SW480 (cell line): ENCODE results near the gene BABAM2.
A peak's percentile ranks its signal among the peaks of the same experiment; 100 is the strongest.

ENCODE experiments used
- DNase-seq: peaks from one replicate; pipeline ENCODE4 v3.0.0-alpha.2; 2016; ENCODE audit warnings: low spot score

BABAM2 gene

GRCh38 chr2:28030600-28030999, 140.1 kb downstream of the BABAM2 start:
- no peak for DNase-seq

- DNase-seq: no peak
Observed at GRCh38 chr2:28032816-28033215, 142.3 kb downstream of the BABAM2 start.

GRCh38 chr2:28034696-28035095, 144.2 kb downstream of the BABAM2 start:
- DNase-seq: no peak

DNA sequence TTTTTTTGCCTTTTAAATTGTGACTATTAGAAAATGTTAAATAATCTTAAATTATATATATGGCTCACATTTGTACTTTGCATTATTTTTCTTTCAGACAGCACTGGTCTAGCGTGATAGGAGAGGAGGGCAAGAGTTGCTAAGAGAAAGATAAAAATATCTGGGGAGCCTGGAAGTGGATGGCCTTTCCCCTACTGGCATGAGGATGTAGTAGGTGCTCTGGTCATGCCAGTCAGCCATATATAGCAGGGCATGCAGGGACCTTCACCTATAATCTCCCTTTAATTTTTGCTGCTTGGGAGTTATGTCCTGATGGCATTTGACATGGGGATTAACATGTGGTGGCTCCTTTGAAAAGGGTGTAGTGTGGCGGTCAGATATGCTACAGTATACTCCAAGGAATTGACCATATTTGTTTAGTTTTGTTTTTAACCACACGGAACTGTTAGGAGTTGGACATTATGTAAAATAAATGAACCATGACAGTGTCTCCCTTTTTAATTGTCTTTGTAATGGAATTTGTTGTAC, 144.7 kb downstream of the BABAM2 start:
- DNase-seq: no peak

DNA sequence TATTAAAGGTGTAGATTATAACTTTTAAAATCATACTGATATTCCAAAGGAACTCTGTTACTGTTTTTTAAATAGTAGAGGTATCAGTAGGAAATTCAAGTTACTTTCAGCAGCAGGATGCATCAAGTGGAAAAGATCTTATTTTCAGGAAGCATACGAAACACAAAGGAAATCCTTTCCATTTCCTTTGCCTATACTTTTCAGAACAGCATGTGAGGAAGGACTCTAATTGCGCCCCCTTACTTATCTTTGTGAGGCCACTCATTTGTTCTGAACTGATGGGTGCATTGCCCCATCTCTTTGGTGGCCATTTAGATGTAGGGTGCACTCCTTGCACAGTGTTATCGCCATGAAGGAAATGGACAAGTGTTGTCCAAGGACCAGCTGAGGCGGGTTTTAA, 145.3 kb downstream of the BABAM2 start:
- no peak for DNase-seq

DNA sequence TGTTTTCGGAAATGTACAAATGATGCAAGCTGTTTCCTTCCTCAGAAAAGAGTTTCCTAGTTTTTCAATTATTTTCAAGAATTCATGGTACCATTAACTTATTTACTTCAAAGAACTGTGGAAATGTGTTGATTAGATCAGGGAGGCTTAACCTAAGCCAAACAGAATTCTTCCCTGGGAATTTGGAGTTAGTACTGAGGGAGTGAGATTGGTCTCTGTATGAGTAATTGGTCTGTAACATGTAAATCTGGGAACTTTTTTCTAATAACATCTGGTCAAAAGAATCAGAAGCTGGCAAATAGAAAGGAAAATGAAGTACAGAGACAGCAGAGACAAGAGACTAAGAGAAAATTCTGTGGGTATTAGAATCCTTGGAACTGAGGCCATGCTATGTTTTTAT, 145.8 kb downstream of the BABAM2 start:
- no peak for DNase-seq

GRCh38 chr2:28038722-28039121, 148.2 kb downstream of the BABAM2 start:
- DNase-seq: no peak

- DNase-seq: no peak
Observed at GRCh38 chr2:28045676-28046351, 155.3 kb downstream of the BABAM2 start.

DNA sequence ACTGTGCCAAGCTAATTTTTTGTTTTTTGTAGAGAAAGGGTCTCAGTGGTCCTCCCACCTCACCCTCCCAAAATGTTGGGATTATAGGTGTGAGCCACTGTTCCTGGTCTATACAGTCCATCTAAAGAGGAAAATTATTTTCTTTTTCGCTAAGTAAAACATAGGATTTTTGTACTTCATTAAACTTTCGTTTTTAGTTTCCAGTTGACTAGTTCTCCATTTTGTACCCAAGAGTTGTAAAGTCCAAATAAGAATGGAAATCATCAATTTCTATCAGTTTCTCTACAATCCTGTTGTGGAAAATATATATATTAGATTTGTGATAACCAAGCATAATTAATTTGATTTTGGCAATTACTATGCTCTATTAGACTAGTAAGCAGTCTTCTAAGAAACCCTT, 156.4 kb downstream of the BABAM2 start:
- DNase-seq: no peak

DNA sequence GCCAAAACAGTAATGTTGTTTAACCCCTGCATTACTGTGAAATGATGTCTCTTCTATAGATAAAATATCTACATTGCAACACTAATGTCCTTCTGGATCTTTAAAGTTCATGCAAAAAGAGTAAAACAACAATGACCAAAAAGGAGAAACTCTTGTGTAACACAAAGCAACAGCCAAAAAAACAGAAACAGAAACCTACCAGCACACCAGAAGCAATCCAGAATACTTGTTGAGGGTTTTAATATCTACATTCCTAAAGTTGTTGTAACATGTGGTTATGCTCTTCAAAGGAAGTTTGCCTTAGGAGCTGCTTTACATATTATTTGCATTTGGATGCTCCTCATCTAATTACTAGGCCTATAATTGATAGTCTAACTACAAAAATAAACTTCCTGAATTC, 157.2 kb downstream of the BABAM2 start:
- DNase-seq: no peak

DNA sequence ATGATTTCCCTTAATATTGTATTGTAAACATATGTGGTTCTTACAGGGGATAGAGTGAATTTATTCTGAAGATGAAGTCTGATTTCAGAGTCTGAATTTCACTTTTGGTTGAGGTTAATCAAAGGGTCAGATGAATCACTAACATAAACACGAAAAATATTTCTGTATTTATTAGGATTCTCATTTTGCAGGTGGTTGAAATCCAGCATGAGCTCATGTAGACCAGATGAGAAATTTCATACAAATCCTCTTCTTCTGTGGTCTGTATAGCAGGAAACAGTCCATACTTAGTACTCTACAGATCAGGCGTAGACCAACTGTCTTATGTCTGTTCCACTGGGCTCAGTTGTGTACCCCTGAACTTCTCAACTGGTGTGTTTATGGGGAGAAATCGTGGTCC, 157.8 kb downstream of the BABAM2 start:
- DNase-seq: no peak

DNA sequence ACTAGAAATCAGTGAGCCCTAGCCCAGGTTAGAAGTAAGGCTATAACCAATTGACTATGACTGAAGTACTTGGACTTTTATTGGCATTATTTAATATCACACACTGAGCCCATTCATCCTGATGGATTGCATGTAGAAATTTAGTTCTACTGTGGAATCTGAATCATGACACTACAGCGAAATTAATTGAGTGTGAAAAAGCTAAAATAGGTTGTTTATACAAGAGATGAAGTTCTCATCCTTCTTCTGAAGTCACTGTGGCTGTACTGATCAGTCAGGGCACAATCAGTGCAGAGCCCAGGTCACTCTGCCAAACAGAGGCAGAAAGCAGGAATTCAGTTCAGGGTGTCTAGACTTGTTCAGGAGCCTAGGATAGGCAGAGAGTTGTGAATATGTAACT, 158.9 kb downstream of the BABAM2 start:
- DNase-seq: no peak

GRCh38 chr2:28049899-28050298, 159.4 kb downstream of the BABAM2 start:
- DNase-seq: no peak

GRCh38 chr2:28052691-28053090, 162.2 kb downstream of the BABAM2 start:
- no peak for DNase-seq

- DNase-seq: no peak
Observed at GRCh38 chr2:28053597-28053996, 163.1 kb downstream of the BABAM2 start.

- no peak for DNase-seq
Observed at GRCh38 chr2:28054916-28055315, 164.4 kb downstream of the BABAM2 start.

- no peak for DNase-seq
Observed at GRCh38 chr2:28055325-28055970, 164.9 kb downstream of the BABAM2 start.

GRCh38 chr2:28058791-28059190, 168.3 kb downstream of the BABAM2 start:
- DNase-seq: no peak

DNA sequence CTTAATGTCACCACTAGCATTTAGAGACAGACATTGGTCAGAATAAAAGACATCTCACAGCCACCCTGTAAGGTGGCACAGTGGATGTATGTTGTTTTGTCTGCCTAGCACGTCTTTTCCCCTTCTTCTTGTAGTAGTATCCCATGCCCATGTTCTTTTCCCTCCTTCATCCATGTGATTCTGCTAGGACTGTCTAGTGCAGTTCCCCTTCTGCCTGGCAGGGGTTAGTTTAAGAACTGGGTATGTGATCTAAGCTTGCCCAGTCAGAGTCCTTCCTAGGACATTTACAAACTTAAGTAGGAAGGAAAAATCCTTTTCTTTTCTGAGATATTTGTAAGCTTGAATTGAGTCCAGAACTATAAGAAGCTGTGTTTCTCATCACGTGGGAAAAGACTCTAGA, 172.3 kb downstream of the BABAM2 start:
- DNase-seq: no peak

GRCh38 chr2:28063492-28063962, 173.0 kb downstream of the BABAM2 start:
- DNase-seq: no peak

- no peak for DNase-seq
Observed at GRCh38 chr2:28067602-28068001, 177.1 kb downstream of the BABAM2 start.

DNA sequence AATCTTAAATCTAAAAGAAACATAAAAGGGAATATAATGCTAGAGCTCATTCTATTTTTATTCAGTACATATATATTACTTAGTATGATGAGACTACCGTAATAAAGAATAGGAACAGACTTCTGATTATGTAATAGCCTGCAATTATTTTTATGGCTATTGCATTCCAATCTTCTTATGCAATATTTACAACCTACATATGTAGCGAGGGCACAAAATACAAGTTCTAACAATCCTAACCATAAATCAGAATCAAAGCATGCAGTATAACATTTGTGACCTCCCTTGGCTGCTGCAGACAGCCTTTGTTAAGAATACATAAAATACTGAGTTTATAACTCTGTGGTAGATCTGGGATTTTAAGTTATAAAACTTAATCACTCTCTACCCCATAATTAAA, 177.6 kb downstream of the BABAM2 start:
- DNase-seq: peak; percentile 89

DNA sequence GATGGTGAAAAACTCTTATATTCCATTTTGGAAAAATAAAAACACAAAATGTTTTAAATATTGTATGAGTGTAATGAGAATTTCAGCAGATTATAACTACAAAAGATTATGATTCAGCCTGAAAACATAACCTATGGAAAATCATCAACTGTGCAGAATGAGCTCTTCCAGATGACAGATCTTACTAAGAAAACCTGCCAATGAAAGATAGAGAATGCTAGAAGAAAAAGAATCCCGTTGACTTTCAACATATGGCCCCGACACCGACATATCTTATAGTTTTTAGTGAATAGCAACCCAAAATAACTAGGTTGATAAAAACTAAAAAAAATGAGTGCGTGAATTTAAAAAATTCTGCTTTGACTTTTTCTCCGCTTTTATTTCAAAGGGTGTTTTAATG, 178.0 kb downstream of the BABAM2 start:
- no peak for DNase-seq

GRCh38 chr2:28071221-28071620, 180.7 kb downstream of the BABAM2 start:
- no peak for DNase-seq
